Endothelial cell of hepatic sinusoid (primary cell): Measurements from ENCODE around the gene GAP43.

Experiments
- in situ Hi-C: cut with HindIII; loops from 2 replicates; pipeline ENCODE4 v1.10.0; 2017; ENCODE audit warnings: low sequenced_read_pairs

GAP43 gene

GRCh38 chr3:115623044-115623868 lies at the start of gene GAP43:
Gene GAP43, plus strand, starts transcription at chr3:115623510. Its CDS starts 180 bp downstream, at chr3:115623690.
- in situ Hi-C loops = no loop called here

- in situ Hi-C loops = no loop called here
Observed at GRCh38 chr3:115576325-115576875, 46.9 kb upstream of the GAP43 start.

GRCh38 chr3:115577000-115577399 lies 46.3 kb upstream of the GAP43 start:
- in situ Hi-C loops = no loop called here

GRCh38 chr3:115578331-115578730 lies 45.0 kb upstream of the GAP43 start:
- in situ Hi-C loops = no loop called here

GRCh38 chr3:115580566-115580965 lies 42.7 kb upstream of the GAP43 start:
- in situ Hi-C loops = no loop called here

- in situ Hi-C loops = no loop called here
Observed at GRCh38 chr3:115581362-115582135, 41.8 kb upstream of the GAP43 start.

GRCh38 chr3:115588201-115589115 lies 34.9 kb upstream of the GAP43 start:
- in situ Hi-C loops = no loop called here

GRCh38 chr3:115590873-115591272 lies 32.4 kb upstream of the GAP43 start:
- in situ Hi-C loops = no loop called here

- in situ Hi-C loops = no loop called here
Observed at GRCh38 chr3:115595611-115596275, 27.6 kb upstream of the GAP43 start.

- in situ Hi-C loops = no loop called here
Observed at GRCh38 chr3:115598216-115598615, 25.1 kb upstream of the GAP43 start.

GRCh38 chr3:115602194-115602593 lies 21.1 kb upstream of the GAP43 start:
- in situ Hi-C loops = no loop called here

GRCh38 chr3:115611630-115612029 lies 11.7 kb upstream of the GAP43 start:
- in situ Hi-C loops = no loop called here

GRCh38 chr3:115615001-115615814 lies 8.1 kb upstream of the GAP43 start:
- in situ Hi-C loops = no loop called here

GRCh38 chr3:115616461-115616860 lies 6.8 kb upstream of the GAP43 start:
- in situ Hi-C loops = no loop called here

- in situ Hi-C loops = no loop called here
Observed at GRCh38 chr3:115617591-115617990, 5.7 kb upstream of the GAP43 start.

- in situ Hi-C loops = no loop called here
Observed at GRCh38 chr3:115624029-115624741, 875 bp downstream of the GAP43 start.

- in situ Hi-C loops = no loop called here
Observed at GRCh38 chr3:115624901-115625300, 1.6 kb downstream of the GAP43 start.

- in situ Hi-C loops = no loop called here
Observed at GRCh38 chr3:115626006-115626409, 2.7 kb downstream of the GAP43 start.

- in situ Hi-C loops = no loop called here
Observed at GRCh38 chr3:115626721-115627120, 3.4 kb downstream of the GAP43 start.
